Neural crest cell (in vitro differentiated cells): ENCODE measurements around the gene DNMT3B. TPM values are rescaled to one million over a fixed set of nuclear protein-coding genes. Genes with fewer than 3 reads are reported as not detected.

ENCODE experiments used
- DNase-seq: peaks from one replicate; pipeline ENCODE4 v3.0.0; 2021; ENCODE audit warnings: low read depth, mixed read lengths, low spot score
- H3K27ac Mint-ChIP-seq: one replicate; pipeline ENCODE4 v1.8.0; 2021; ENCODE audit warnings: mild to moderate bottlenecking, mixed read lengths; ENCODE audit not compliant: unreplicated experiment
- H3K27me3 Mint-ChIP-seq: 2 replicates; pipeline ENCODE4 v1.8.0; 2021; ENCODE audit warnings: low read depth, mild to moderate bottlenecking, mixed read lengths
- H3K36me3 Mint-ChIP-seq: 2 replicates; pipeline ENCODE4 v1.8.0; 2021; ENCODE audit warnings: low read depth, mild to moderate bottlenecking, mixed read lengths
- H3K4me1 Mint-ChIP-seq: 2 replicates; pipeline ENCODE4 v1.8.0; 2021; ENCODE audit warnings: mixed read lengths
- H3K4me3 Mint-ChIP-seq: one replicate; pipeline ENCODE4 v1.8.0; 2021; ENCODE audit warnings: mild to moderate bottlenecking, mixed read lengths
- H3K9me3 Mint-ChIP-seq: 2 replicates; pipeline ENCODE4 v1.8.0; 2021; ENCODE audit warnings: mixed read lengths
- CTCF ChIP-seq: fragments of 200-600 bp; sonication (generic); conservative IDR thresholded peaks from 2 replicates; pipeline ENCODE4 v1.5.0; 2021; ENCODE audit warnings: antibody characterized with exemption, mild to moderate bottlenecking
- total RNA-seq: library from RNA; stranded (reverse); gene quantifications from 2 replicates; pipeline ENCODE4 v1.2.1, GENCODE V29; 2021

Gene DNMT3B
- total RNA-seq, 1 donor from 2014 or later: 57.3 TPM

GRCh38 chr20:32737371-32738223 is 24.6 kb upstream of the DNMT3B start:
- DNase-seq: no peak
- no peaks in the 10 kb centered on the region for H3K36me3 Mint-ChIP-seq
- no peak overlapping the region for H3K4me3 Mint-ChIP-seq
- no peaks in the 10 kb centered on the region for H3K9me3 Mint-ChIP-seq
- H3K27me3 Mint-ChIP-seq: no peaks in the 10 kb centered on the region
- H3K27ac Mint-ChIP-seq: no peak overlapping the region
- H3K4me1 Mint-ChIP-seq: peaks cover 12% of the 10 kb centered on the region
- TF ChIP-seq CTCF: no peak

GRCh38 chr20:32741151-32741550 is 21.0 kb upstream of the DNMT3B start:
- Mint-ChIP-seq H3K9me3 (no peaks in the 10 kb centered on the region), H3K27me3 (no peaks in the 10 kb centered on the region), H3K27ac (no peak overlapping the region), H3K36me3 (no peaks in the 10 kb centered on the region), H3K4me3 (no peak overlapping the region), H3K4me1 (peaks cover 28% of the 10 kb centered on the region)
- no peak for TF ChIP-seq CTCF
- DNase-seq: no peak

- no peaks in the 10 kb centered on the region for H3K9me3 Mint-ChIP-seq
- no peaks in the 10 kb centered on the region for H3K36me3 Mint-ChIP-seq
- peak overlapping the region; percentile 91 for H3K27ac Mint-ChIP-seq
- TF ChIP-seq CTCF: no peak
- H3K4me3 Mint-ChIP-seq: peak overlapping the region; percentile 99
- peaks cover 28% of the 10 kb centered on the region for H3K4me1 Mint-ChIP-seq
- no peaks in the 10 kb centered on the region for H3K27me3 Mint-ChIP-seq
- DNase-seq: no peak
Measured at GRCh38 chr20:32742322-32743236, 19.6 kb upstream of the DNMT3B start.

GRCh38 chr20:32743237-32744112 is 18.7 kb upstream of the DNMT3B start, which contains the start of gene COMMD7:
COMMD7 (minus strand) TSS chr20:32743467; CDS start chr20:32743391, 76 bp downstream.
- H3K27me3 Mint-ChIP-seq: no peaks in the 10 kb centered on the region
- peak within 1 kb of the TSS; percentile 99 for H3K4me3 Mint-ChIP-seq
- H3K9me3 Mint-ChIP-seq: no peaks in the 10 kb centered on the region
- H3K4me1 Mint-ChIP-seq: peaks cover 33% of the 10 kb centered on the region
- DNase-seq: peak; percentile 65
- no peak for TF ChIP-seq CTCF
- peak within 1 kb of the TSS; percentile 91 for H3K27ac Mint-ChIP-seq
- H3K36me3 Mint-ChIP-seq: no peaks in the 10 kb centered on the region
